Dedifferentiated amniotic fluid mesenchymal stem cell (primary cell): ENCODE measurements around the gene NARF.
"Not testable (repeated sequence)": the region's sequence is repeated elsewhere in the genome, so short reads cannot be mapped to it uniquely, and the experiment has no call there.

Experiments
- DNase-seq: peaks from one replicate; pipeline ENCODE4 v3.0.0-alpha.2; 2016; ENCODE audit errors: extremely low spot score

The NARF gene

DNA sequence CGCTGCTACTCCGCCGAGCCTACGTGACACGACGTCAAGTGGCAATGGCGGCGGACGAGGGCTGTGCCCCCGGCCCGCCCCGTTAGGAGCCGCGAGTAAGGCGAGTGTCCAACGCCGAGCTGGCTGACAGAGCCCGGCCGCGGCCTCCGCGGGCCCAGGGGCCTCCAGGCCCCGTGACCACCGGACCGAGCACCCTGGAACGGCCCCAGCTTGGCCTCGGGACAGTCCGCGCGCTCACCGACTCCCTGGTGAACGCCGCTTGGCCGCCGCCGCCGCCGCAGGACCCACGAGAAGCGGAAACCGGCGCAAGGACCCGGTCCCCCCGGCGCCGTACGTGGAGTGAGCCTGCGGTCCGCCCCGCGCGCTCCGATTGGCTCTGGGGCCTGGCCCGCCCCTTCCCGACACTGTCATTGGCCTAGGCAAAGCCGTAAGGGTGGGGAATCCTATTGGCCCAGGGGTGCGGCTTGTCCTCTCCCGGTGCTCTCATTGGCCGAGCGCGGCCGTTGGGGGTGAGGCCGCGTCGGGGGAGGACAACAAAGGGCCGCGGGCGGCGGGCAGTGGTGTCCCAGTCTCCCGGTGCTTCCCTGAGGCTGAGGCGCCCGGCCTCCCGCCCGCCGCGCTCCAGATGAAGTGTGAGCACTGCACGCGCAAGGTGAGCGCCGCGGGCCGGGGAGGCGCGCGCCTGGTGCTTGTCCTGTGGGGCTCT, at the start of gene NARF:
Gene NARF, plus strand, starts transcription at position 563 of the 706 bp plus-strand sequence. Its CDS starts 63 bp downstream, at position 626.
- DNase-seq = peak; percentile 98

DNA sequence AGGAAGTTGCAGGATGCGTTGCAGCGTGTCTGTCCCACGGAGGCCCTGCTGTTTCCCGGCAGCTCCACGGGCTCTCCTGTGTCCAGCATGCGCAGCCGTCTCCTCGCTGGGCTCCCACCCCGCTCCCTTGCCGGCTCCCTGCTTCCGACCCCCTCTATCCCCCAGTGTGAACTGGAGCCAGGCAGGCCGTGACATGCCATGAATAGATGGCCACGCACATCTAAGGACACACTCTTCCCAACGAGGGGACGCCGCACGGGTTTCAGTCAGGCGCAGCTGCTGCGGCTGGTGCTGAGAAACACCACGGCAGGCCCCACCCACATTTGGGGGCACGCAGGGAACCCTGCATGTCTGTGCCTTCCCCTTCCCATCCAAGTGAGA, 49.6 kb upstream of the NARF start:
- no peak for DNase-seq

DNA sequence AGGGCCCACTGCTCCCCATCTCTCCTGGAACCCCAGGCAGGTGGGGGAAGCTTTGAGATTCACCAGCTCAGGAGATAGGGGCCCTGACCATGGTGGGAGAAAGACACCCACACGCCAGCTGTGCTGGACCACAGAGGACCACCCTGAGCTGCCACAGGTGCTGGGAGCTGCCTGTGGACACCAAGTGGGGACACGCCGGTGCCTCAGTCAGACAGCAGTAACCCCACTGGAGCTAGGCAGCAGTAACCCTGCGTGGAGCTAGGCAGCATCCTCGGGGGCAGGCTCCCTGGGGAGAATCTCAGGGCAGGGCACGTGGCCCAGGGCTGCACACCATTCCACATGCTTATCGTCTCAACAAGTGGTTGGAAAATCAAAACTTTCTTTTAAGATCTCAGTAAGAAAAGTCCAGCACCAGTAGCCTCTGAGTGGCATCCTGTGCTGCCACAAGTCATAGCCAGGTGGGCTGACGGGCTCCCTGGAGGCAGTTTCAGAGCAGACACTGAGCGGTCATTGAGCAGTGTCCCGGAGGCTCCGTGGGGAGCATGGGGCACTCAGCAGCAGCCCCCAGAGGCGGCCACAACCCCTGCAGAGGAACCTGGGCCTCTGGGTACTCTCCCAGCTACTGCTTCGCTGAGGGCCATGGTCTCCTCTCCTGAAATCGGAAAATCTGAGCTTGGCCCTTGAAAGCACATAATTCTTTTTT, 48.4 kb upstream of the NARF start:
- DNase-seq = no peak

- no peak for DNase-seq
Measured at GRCh38 chr17:82411396-82412053, 47.0 kb upstream of the NARF start.

DNA sequence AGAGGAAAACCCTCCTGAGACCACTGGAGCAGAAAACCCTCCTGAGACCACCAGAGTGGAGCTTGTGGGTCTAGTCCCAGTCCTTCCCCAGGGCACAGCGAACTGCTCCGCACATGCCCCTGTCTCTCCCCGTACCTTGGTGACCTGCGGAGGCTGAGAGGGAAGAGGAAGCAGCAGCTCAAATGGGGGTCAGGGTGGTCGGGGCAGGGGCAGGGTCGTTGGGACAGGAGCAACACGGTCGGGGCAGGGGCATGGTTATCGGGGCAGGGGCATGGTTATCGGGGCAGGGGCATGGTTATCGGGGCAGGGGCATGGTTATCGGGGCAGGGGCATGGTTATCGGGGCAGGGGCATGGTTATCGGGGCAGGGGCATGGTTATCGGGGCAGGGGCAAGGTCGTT, 46.5 kb upstream of the NARF start:
- DNase-seq = not testable (repeated sequence)

GRCh38 chr17:82412535-82413520, 45.7 kb upstream of the NARF start:
- DNase-seq = no peak

- DNase-seq = peak; percentile 46
Measured at GRCh38 chr17:82414548-82415281, 43.8 kb upstream of the NARF start.

DNA sequence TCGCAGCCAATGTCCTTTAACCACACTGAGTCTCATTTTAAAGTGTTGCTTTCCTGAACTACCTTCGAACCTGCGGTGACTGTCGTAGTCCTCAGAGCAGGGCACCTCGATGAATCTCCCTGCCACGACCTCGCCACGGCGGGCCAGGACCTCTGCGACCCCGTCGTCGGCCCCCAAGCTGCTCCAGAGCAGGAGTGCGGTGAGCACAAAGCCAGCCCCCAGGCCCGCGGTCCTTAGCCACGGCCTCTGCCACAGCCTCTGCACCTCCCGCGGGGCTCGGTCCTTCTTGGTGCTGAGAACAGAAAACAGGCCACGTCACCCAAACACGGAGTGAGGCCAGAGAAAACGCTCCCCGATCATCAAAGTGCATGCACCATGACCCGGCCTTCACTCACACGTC, 43.2 kb upstream of the NARF start:
- no peak for DNase-seq

- no peak for DNase-seq
Measured at GRCh38 chr17:82415786-82416185, 42.8 kb upstream of the NARF start.

GRCh38 chr17:82416264-82416663, 42.3 kb upstream of the NARF start:
- no peak for DNase-seq

GRCh38 chr17:82416771-82417170, 41.8 kb upstream of the NARF start:
- DNase-seq = no peak

DNA sequence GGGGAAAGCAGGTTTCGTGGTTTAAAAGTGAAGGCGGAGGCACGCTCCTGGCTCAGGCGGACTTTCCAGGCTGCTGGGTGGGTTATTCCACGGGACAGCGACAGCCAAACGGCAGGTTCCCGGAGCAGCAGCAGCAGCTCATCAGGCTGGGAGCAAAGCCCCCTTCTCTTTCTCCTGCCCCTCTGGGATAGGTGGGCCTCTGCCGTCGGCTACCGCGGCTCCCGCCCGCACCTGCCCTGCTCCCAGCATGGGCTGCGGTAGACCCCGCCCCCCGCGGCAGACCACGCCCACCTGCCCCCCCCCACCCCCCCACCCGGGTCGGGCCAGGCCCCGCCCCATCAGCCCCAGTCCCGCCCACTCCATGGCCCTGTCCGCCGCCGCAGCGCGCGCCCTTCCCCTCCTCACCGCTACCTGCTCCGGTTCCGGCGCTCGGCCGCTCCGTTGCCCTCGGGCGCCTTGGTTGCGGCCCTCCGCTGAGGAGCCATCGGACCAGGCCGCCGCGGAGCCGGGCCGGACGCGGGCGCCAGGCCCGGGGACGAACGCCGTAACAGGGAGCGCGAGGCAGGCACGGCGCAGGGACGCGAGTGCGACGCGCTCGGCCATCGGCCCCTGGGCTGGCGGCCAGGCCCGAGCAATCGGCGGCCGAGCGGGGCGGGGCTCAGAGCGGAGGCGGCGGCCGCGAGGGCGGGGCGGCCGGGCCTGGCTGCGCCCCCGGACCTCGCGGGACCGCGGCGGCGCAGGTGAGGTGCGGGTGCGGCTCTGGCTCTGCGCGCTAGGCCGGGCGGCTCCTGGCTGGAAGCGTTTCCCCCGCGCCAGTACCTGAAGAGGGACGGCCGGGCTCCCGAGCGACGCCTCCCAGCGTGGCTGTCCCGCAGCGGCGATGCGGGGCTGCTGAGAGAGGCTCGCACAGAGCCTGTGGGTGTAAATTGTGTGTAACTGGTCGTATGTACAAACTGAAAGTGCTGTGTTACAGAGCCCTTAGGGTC, 40.2 kb upstream of the NARF start, which contains the start of the genes HEXD and OGFOD3:
Gene HEXD, plus strand, starts transcription at position 347 of the 986 bp plus-strand sequence. CDS start 1,453 bp downstream, outside the sequence.
Gene OGFOD3, minus strand, starts transcription at position 586 of the 986 bp plus-strand sequence. Its CDS starts 101 bp downstream, at position 485.
- DNase-seq = peak; percentile 62

GRCh38 chr17:82419540-82419939, 39.0 kb upstream of the NARF start:
- no peak for DNase-seq

- DNase-seq = peak; percentile 15
Measured at GRCh38 chr17:82424001-82424862, 34.3 kb upstream of the NARF start.

DNA sequence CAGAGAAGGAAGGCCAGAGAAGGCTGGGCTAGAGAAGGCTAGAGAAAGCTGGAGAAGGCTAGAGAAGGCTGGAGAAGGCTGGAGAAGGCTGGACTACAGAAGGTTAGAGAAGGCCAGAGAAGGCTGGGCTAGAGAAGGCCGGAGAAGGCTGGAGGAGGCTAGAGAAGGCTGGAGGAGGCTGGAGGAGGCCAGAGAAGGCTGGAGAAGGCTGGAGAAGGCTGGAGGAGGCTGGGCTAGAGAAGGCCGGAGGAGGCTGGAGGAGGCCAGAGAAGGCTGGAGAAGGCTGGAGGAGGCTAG, 33.7 kb upstream of the NARF start:
- DNase-seq = no peak

DNA sequence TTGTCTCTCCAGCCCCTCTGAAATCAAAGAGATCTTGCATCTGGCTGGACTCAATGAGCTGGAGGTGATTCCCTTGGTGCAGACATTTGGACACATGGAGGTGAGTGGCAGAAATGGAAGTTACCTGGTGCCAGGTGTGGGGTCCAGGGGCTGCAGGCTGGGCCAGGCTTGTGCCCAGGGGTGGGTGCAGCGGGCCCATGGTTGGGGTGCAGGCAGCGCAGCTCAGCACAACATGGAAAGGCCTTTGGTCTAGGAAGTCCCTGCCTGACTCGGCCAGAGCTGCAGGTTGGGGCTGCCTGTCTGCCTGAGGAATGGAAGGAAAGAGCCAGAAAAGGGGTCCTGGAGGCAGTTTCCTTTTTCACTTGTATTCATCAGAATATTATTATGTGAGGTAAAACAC, 30.0 kb upstream of the NARF start:
- no peak for DNase-seq

DNA sequence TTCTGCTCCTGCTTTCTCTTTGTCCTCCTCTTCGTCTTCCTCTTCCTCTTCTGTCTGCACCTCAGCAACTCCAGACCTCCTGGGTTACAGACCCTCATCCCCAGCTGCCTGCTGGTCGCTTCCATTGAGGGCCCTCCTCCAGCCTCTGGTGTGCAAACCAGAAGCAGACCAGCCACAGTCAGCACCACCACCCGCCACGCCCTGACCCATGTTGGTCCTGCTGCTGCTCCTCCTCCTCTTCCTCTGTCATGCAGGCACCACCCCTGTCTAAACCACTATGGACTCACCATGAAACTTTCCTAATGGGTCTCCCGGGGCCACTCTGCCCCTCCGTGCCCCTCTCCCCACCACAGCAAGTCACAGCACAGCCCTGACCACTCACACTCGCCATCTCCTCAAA, 28.7 kb upstream of the NARF start:
- no peak for DNase-seq

GRCh38 chr17:82432017-82432416, 26.5 kb upstream of the NARF start:
- DNase-seq = no peak
